Stimulated activated CD4-positive, alpha-beta T cell treated with anti-CD3 and anti-CD28 coated beads, Interleukin-2, amount 100 ng/mL, for 48 hours (primary cell): ENCODE results near the gene TLCD2.
"Not testable (repeated sequence)": the region's sequence is repeated elsewhere in the genome, so short reads cannot be mapped to it uniquely, and the experiment has no call there.

Experiments used
- DNase-seq, 2 donors: peaks; one replicate each; pipeline ENCODE4 v3.0.0-alpha.2; 2020

TLCD2 gene

GRCh38 chr17:1709971-1710806, at the start of gene TLCD2:
TLCD2 (minus strand) TSS chr17:1710377; CDS start chr17:1710242, 135 bp downstream.
- no peak for DNase-seq

- DNase-seq = no peak
These were observed 49.4 kb upstream of the TLCD2 start for GRCh38 chr17:1759529-1759928.

GRCh38 chr17:1758807-1759206, 48.6 kb upstream of the TLCD2 start:
- no peak for DNase-seq

GRCh38 chr17:1755827-1756262, 45.7 kb upstream of the TLCD2 start:
- DNase-seq = no peak

- DNase-seq = no peak
These were observed 45.2 kb upstream of the TLCD2 start for GRCh38 chr17:1755252-1755826.

- no peak for DNase-seq
These were observed 44.4 kb upstream of the TLCD2 start for GRCh38 chr17:1754430-1755112.

- no peak for DNase-seq
These were observed 43.7 kb upstream of the TLCD2 start for GRCh38 chr17:1753767-1754429.

- no peak for DNase-seq
These were observed 42.5 kb upstream of the TLCD2 start for GRCh38 chr17:1752425-1753262.

GRCh38 chr17:1750628-1751027, 40.5 kb upstream of the TLCD2 start:
- no peak for DNase-seq

- no peak for DNase-seq
These were observed 36.9 kb upstream of the TLCD2 start for GRCh38 chr17:1746975-1747543.

- no peak for DNase-seq
These were observed 35.4 kb upstream of the TLCD2 start for GRCh38 chr17:1745513-1746020.

GRCh38 chr17:1744551-1745512, 34.7 kb upstream of the TLCD2 start:
- DNase-seq = no peak

- no peak for DNase-seq
These were observed 32.9 kb upstream of the TLCD2 start for GRCh38 chr17:1743088-1743439.

- no peak for DNase-seq
These were observed 32.4 kb upstream of the TLCD2 start, which contains the start of gene SERPINF2 for GRCh38 chr17:1742371-1743087. SERPINF2 (plus strand) TSS chr17:1742871; CDS start chr17:1744996, 2,125 bp downstream.

GRCh38 chr17:1741899-1742298, 31.7 kb upstream of the TLCD2 start:
- DNase-seq = not testable (repeated sequence)

GRCh38 chr17:1737531-1738291, 27.5 kb upstream of the TLCD2 start:
- DNase-seq = no peak

- DNase-seq = peak; percentile 52 to 61
These were observed 26.4 kb upstream of the TLCD2 start for GRCh38 chr17:1736348-1737281.

GRCh38 chr17:1735834-1736347, 25.7 kb upstream of the TLCD2 start:
- DNase-seq = no peak
